HepG2 (cell line): ENCODE measurements around the gene GPS2. TPM values are rescaled to one million over a fixed set of nuclear protein-coding genes. Genes with fewer than 3 reads are reported as not detected.
A peak's percentile ranks its signal among the peaks of the same experiment; 100 is the strongest.

Experiments used
- AGO2 ChIP-seq: fragments of 200-400 bp; formaldehyde crosslinking; optimal IDR thresholded peaks from 2 replicates; pipeline ENCODE3; 2017; ENCODE audit warnings: mild to moderate bottlenecking, low read depth, low read length, moderate library complexity
- E2F1 ChIP-seq: sonication (generic); formaldehyde crosslinking; IDR thresholded peaks from 2 replicates; pipeline ENCODE4 v1.5.0; 2020; ENCODE audit warnings: missing genetic modification reagents
- FOXC1 ChIP-seq: sonication (generic); formaldehyde crosslinking; IDR thresholded peaks from 2 replicates; pipeline ENCODE4 v1.8.0; 2022; ENCODE audit warnings: mild to moderate bottlenecking, missing genetic modification reagents, borderline replicate concordance
- HNRNPL ChIP-seq: fragments of 200-400 bp; formaldehyde crosslinking; IDR thresholded peaks from 2 replicates; pipeline ENCODE4 v1.6.1; 2017; ENCODE audit warnings: mild to moderate bottlenecking, low read depth, low read length
- IRF2 ChIP-seq: IDR thresholded peaks from 2 replicates; pipeline ENCODE4 v1.6.1; 2018; ENCODE audit warnings: missing genetic modification reagents, missing compliant biosample characterization
- KDM4B ChIP-seq: sonication (generic); formaldehyde crosslinking; IDR thresholded peaks from 2 replicates; pipeline ENCODE4 v1.4.0; 2020; ENCODE audit warnings: missing genetic modification reagents
- MZF1 ChIP-seq: sonication (generic); formaldehyde crosslinking; IDR thresholded peaks from 2 replicates; pipeline ENCODE4 v1.8.1; 2023; ENCODE audit warnings: mild to moderate bottlenecking, missing genetic modification reagents, borderline replicate concordance
- PATZ1 ChIP-seq: sonication (generic); formaldehyde crosslinking; IDR thresholded peaks from 2 replicates; pipeline ENCODE4 v1.4.0; 2020; ENCODE audit warnings: missing genetic modification reagents
- PLSCR1 ChIP-seq: sonication (generic); formaldehyde crosslinking; IDR thresholded peaks from 2 replicates; pipeline ENCODE4 v1.5.0; 2020; ENCODE audit warnings: missing genetic modification reagents, mild to moderate bottlenecking, borderline replicate concordance
- SMYD3 ChIP-seq: sonication (generic); formaldehyde crosslinking; IDR thresholded peaks from 2 replicates; pipeline ENCODE4 v1.8.1; 2023; ENCODE audit warnings: mild to moderate bottlenecking, missing genetic modification reagents
- SNAPC4 ChIP-seq: sonication (generic); formaldehyde crosslinking; IDR thresholded peaks from 2 replicates; pipeline ENCODE4 v1.4.0; 2020; ENCODE audit warnings: mild to moderate bottlenecking, missing genetic modification reagents
- SSRP1 ChIP-seq: IDR thresholded peaks from 2 replicates; pipeline ENCODE4 v1.6.1; 2016; ENCODE audit warnings: control low read depth
- ZMYM3 ChIP-seq: sonication (generic); formaldehyde crosslinking; IDR thresholded peaks from 2 replicates; pipeline ENCODE4 v1.5.1; 2020; ENCODE audit warnings: mild to moderate bottlenecking, missing genetic modification reagents
- ZNF382 ChIP-seq: sonication (generic); formaldehyde crosslinking; IDR thresholded peaks from 2 replicates; pipeline ENCODE4 v1.5.0; 2020; ENCODE audit warnings: missing genetic modification reagents, mild to moderate bottlenecking, borderline replicate concordance
- ZNF501 ChIP-seq: sonication (generic); formaldehyde crosslinking; IDR thresholded peaks from 2 replicates; pipeline ENCODE4 v1.5.1; 2020; ENCODE audit warnings: mild to moderate bottlenecking, moderate library complexity, missing genetic modification reagents
- ZNF513 ChIP-seq: sonication (generic); formaldehyde crosslinking; conservative IDR thresholded peaks from 2 replicates; pipeline ENCODE4 v1.5.0; 2020; ENCODE audit warnings: missing genetic modification reagents
- ZNF7 ChIP-seq: IDR thresholded peaks from 2 replicates; pipeline ENCODE4 v1.6.1; 2016; ENCODE audit warnings: missing biosample characterization, missing genetic modification reagents
- ZNF773 ChIP-seq: sonication (generic); formaldehyde crosslinking; IDR thresholded peaks from 2 replicates; pipeline ENCODE4 v1.4.0; 2020; ENCODE audit warnings: missing genetic modification reagents, borderline replicate concordance
- ZNF776 ChIP-seq: sonication (generic); formaldehyde crosslinking; IDR thresholded peaks from 2 replicates; pipeline ENCODE4 v1.4.0; 2020; ENCODE audit warnings: mild to moderate bottlenecking, missing genetic modification reagents
- ZSCAN20 ChIP-seq: sonication (generic); formaldehyde crosslinking; IDR thresholded peaks from 2 replicates; pipeline ENCODE4 v1.4.0; 2020; ENCODE audit warnings: missing genetic modification reagents, mild to moderate bottlenecking, borderline replicate concordance
- polyA plus RNA-seq, 8 experiments: library from polyadenylated mRNA; depleted of rRNA in 3 of 8; stranded (reverse) in 7 of 8; unstranded in 1 of 8; fragments of >200 nt; fragmentation: Illumina TruSeq in 4 of 8; extraction: Trizol in 4 of 8; gene quantifications; 2 replicates each; pipeline versions ENCODE4 v1.2.1 to v1.2.3, GENCODE V29; 2011 to 2016; ENCODE audit warnings: low read depth in 4 of 8, missing spikeins in 1 of 8, mixed read lengths in 1 of 8; ENCODE audit not compliant: insufficient read depth in 1 of 8
- total RNA-seq, 5 experiments: library from RNA; depleted of rRNA; stranded (reverse); fragments of >200 nt; fragmentation: Illumina TruSeq; extraction: Trizol; gene quantifications; 2 replicates each; pipeline ENCODE4 v1.2.3, GENCODE V29; 2016; ENCODE audit warnings: low read depth in 1 of 5

Gene GPS2
- total and polyA plus RNA-seq, 2 of the 13 experiments (the other 11 are each of a cell fraction or from before 2014, with no cell fraction given), result 58.0 to 59.4 TPM

- TF ChIP-seq ZNF513 (CRISPR knock-in tag), result no peak
- no peak for TF ChIP-seq SSRP1 (CRISPR knock-in tag)
- no peak for TF ChIP-seq AGO2
- peak; percentile 76 for TF ChIP-seq PATZ1
- TF ChIP-seq SNAPC4, result no peak
- TF ChIP-seq MZF1 (CRISPR knock-in tag), result no peak
- peak; percentile 33; the same call in 1 of the 2 replicates for TF ChIP-seq ZNF501
- TF ChIP-seq ZNF7 (CRISPR knock-in tag), result no peak
- no peak; the same call in 1 of the 2 replicates for TF ChIP-seq ZMYM3 (CRISPR knock-in tag)
- TF ChIP-seq ZNF382 (CRISPR knock-in tag), result no peak
- peak; percentile 81 for TF ChIP-seq E2F1 (CRISPR knock-in tag)
- TF ChIP-seq PLSCR1 (CRISPR knock-in tag), result no peak
- 0 out of 2 replicates have a peak, but pooled peaks have one; percentile 13 for TF ChIP-seq KDM4B (CRISPR knock-in tag)
- 0 out of 2 replicates have a peak, but pooled peaks have one; percentile 50 for TF ChIP-seq ZNF776 (CRISPR knock-in tag)
- TF ChIP-seq SMYD3 (CRISPR knock-in tag), result no peak
- TF ChIP-seq FOXC1 (CRISPR knock-in tag), result no peak
- TF ChIP-seq ZNF773 (CRISPR knock-in tag), result no peak
- TF ChIP-seq HNRNPL, result no peak
- peak; percentile 73 for TF ChIP-seq IRF2 (CRISPR knock-in tag)
- no peak for TF ChIP-seq ZSCAN20
Measured at GRCh38 chr17:7329374-7329996, 14.3 kb upstream of the GPS2 start (continued).
